IMR-90 (cell line): ENCODE data around the gene CYFIP1. TPM values are rescaled to one million over a fixed set of nuclear protein-coding genes. Genes with fewer than 3 reads are reported as not detected.
A peak's percentile ranks its signal among the peaks of the same experiment; 100 is the strongest.

ENCODE experiments used
- ATAC-seq: fragments of 200-7000 bp; cut with Tn5 transposase; 2 replicates; pipeline ENCODE4 v1.9.1; 2020; ENCODE audit warnings: low read depth, mild to moderate bottlenecking, moderate library complexity
- BruUV-seq: library from RNA; stranded (reverse); fragments of 400-500 nt; replicated peaks from 2 replicates; lab custom pipeline; 2021; lab: Mats Ljungman, UMichigan
- CTCF ChIA-PET: fragments of 300-600 bp; formaldehyde crosslinking; extraction: SDS; loops from one replicate; lab custom pipeline; 2021; ENCODE audit warnings: antibody characterized with exemption; lab: Yijun Ruan, JAX
- POLR2A ChIA-PET: fragments of 300-600 bp; sonication (Branson Sonifier 250); formaldehyde crosslinking; loops from one replicate; lab custom pipeline; 2022; ENCODE audit warnings: antibody characterized with exemption; ENCODE audit not compliant: unreplicated experiment; lab: Charles Lee
- DNase-seq: peaks from one replicate; pipeline ENCODE4 v3.0.0; 2013
- H2AFZ ChIP-seq: replicated peaks from 2 replicates; pipeline ENCODE3; 2013; ENCODE audit warnings: low read length, mild to moderate bottlenecking; ENCODE audit not compliant: poor library complexity
- H2AK5ac ChIP-seq: 2 replicates; pipeline ENCODE4 v1.6.1; 2013; ENCODE audit warnings: low read depth, low read length, inconsistent platforms
- H2AK9ac ChIP-seq: replicated peaks from 2 replicates; pipeline ENCODE3; 2013; ENCODE audit warnings: mild to moderate bottlenecking, low read depth, low read length, moderate library complexity; ENCODE audit not compliant: poor library complexity
- H2BK120ac ChIP-seq: 2 replicates; pipeline ENCODE4 v1.6.1; 2013; ENCODE audit warnings: low read depth, low read length, inconsistent platforms
- H2BK15ac ChIP-seq: 3 replicates; pipeline ENCODE4 v1.6.1; 2013; ENCODE audit warnings: low read depth, low read length, inconsistent platforms
- H2BK20ac ChIP-seq: 2 replicates; pipeline ENCODE4 v1.6.1; 2013; ENCODE audit warnings: low read depth, mild to moderate bottlenecking, inconsistent platforms, low read length, moderate library complexity
- H2BK5ac ChIP-seq: 2 replicates; pipeline ENCODE4 v1.6.1; 2013; ENCODE audit warnings: mild to moderate bottlenecking, low read depth, low read length, inconsistent platforms; ENCODE audit not compliant: poor library complexity, severe bottlenecking
- H3K14ac ChIP-seq: replicated peaks from 2 replicates; pipeline ENCODE4 v1.6.1; 2013; ENCODE audit warnings: low read depth, low read length, inconsistent platforms
- H3K18ac ChIP-seq: 2 replicates; pipeline ENCODE4 v1.6.1; 2013; ENCODE audit warnings: low read depth, low read length, control low read depth
- H3K23ac ChIP-seq: 2 replicates; pipeline ENCODE4 v1.6.1; 2013; ENCODE audit warnings: low read depth, low read length, inconsistent platforms
- H3K27ac ChIP-seq: 2 replicates; pipeline ENCODE4 v1.5.1; 2013; ENCODE audit warnings: mild to moderate bottlenecking, control low read depth, low read length; ENCODE audit not compliant: insufficient read depth
- H3K27me3 ChIP-seq: 2 replicates; pipeline ENCODE4 v1.6.1; 2013; ENCODE audit warnings: low read length; ENCODE audit not compliant: control insufficient read depth, insufficient read depth
- H3K36me3 ChIP-seq: 2 replicates; pipeline ENCODE4 v1.6.1; 2013; ENCODE audit warnings: low read length, mixed read lengths; ENCODE audit not compliant: control insufficient read depth, insufficient read depth
- H3K4ac ChIP-seq: 2 replicates; pipeline ENCODE4 v1.6.1; 2013; ENCODE audit warnings: low read depth, low read length, inconsistent platforms
- H3K4me1 ChIP-seq: 2 replicates; pipeline ENCODE4 v1.6.1; 2013; ENCODE audit warnings: low read length, mixed read lengths; ENCODE audit not compliant: control insufficient read depth, insufficient read depth
- H3K4me2 ChIP-seq: 2 replicates; pipeline ENCODE4 v1.6.1; 2013; ENCODE audit warnings: low read depth, mild to moderate bottlenecking, control low read depth, low read length, moderate library complexity
- H3K4me3 ChIP-seq: 2 replicates; pipeline ENCODE4 v1.5.1; 2013; ENCODE audit warnings: low read depth, mild to moderate bottlenecking, control low read depth, low read length, moderate library complexity; ENCODE audit not compliant: insufficient read depth
- H3K56ac ChIP-seq: 2 replicates; pipeline ENCODE4 v1.6.1; 2013; ENCODE audit warnings: low read length, inconsistent platforms; ENCODE audit not compliant: insufficient read depth; ENCODE audit errors: extremely low read depth
- H3K79me1 ChIP-seq, 2 experiments: 2 replicates each; pipeline ENCODE4 v1.6.1; 2013; ENCODE audit warnings: low read length in 2 of 2, inconsistent platforms in 1 of 2, low read depth in 1 of 2
- H3K9ac ChIP-seq: 2 replicates; pipeline ENCODE4 v1.6.1; 2013; ENCODE audit warnings: low read depth, low read length, control low read depth
- H3K9me1 ChIP-seq: 2 replicates; pipeline ENCODE4 v1.6.1; 2013; ENCODE audit warnings: low read length, inconsistent platforms; ENCODE audit not compliant: insufficient read depth
- H3K9me3 ChIP-seq: 2 replicates; pipeline ENCODE4 v1.6.1; 2013; ENCODE audit warnings: low read length; ENCODE audit not compliant: control insufficient read depth, insufficient read depth
- H4K20me1 ChIP-seq: 2 replicates; pipeline ENCODE4 v1.6.1; 2013; ENCODE audit warnings: low read length, inconsistent platforms; ENCODE audit not compliant: insufficient read depth
- H4K5ac ChIP-seq: 2 replicates; pipeline ENCODE4 v1.6.1; 2013; ENCODE audit warnings: mild to moderate bottlenecking, low read depth, low read length, control low read depth
- H4K8ac ChIP-seq, 2 experiments: 2 replicates each; pipeline ENCODE4 v1.6.1; 2013; ENCODE audit warnings: low read depth in 2 of 2, low read length in 2 of 2, control low read depth in 1 of 2, inconsistent platforms in 1 of 2
- H4K91ac ChIP-seq: 2 replicates; pipeline ENCODE4 v1.6.1; 2013; ENCODE audit warnings: low read depth, low read length, inconsistent platforms; ENCODE audit not compliant: insufficient read depth
- CEBPB ChIP-seq: IDR thresholded peaks from 2 replicates; pipeline ENCODE4 v1.6.1; 2012; ENCODE audit warnings: low read depth, low read length, improper control_type of control experiment
- CHD1 ChIP-seq: IDR thresholded peaks from 2 replicates; pipeline ENCODE4 v1.6.1; 2012; ENCODE audit warnings: low read depth, low read length, improper control_type of control experiment
- FOS ChIP-seq: fragments of 150-350 bp; IDR thresholded peaks from 2 replicates; pipeline ENCODE4 v1.6.1; 2016; ENCODE audit warnings: low read depth, low read length
- MAFK ChIP-seq: IDR thresholded peaks from 2 replicates; pipeline ENCODE4 v1.6.1; 2012; ENCODE audit warnings: low read depth, low read length, improper control_type of control experiment
- MAZ ChIP-seq: IDR thresholded peaks from 2 replicates; pipeline ENCODE4 v1.6.1; 2012; ENCODE audit warnings: low read depth, mild to moderate bottlenecking, low read length, improper control_type of control experiment, moderate library complexity, borderline replicate concordance
- MXI1 ChIP-seq: IDR thresholded peaks from 2 replicates; pipeline ENCODE4 v1.6.1; 2012; ENCODE audit warnings: low read depth, mild to moderate bottlenecking, low read length, moderate library complexity, borderline replicate concordance
- RAD21 ChIP-seq: IDR thresholded peaks from 2 replicates; pipeline ENCODE4 v1.6.1; 2012; ENCODE audit warnings: low read length, improper control_type of control experiment
- RCOR1 ChIP-seq: IDR thresholded peaks from 2 replicates; pipeline ENCODE4 v1.6.1; 2012; ENCODE audit warnings: mild to moderate bottlenecking, low read length, improper control_type of control experiment; ENCODE audit not compliant: insufficient replicate concordance
- RFX5 ChIP-seq: IDR thresholded peaks from 2 replicates; pipeline ENCODE4 v1.8.0; 2012; ENCODE audit warnings: low read depth, mild to moderate bottlenecking, low read length, moderate library complexity
- SMC3 ChIP-seq: fragments of 150-350 bp; IDR thresholded peaks from 2 replicates; pipeline ENCODE4 v1.6.1; 2016; ENCODE audit warnings: low read depth, mild to moderate bottlenecking, antibody characterized with exemption, low read length, moderate library complexity
- WGBS, 2 experiments: methylation state at CpG; one replicate each; pipeline versions ENCODE4 v1.1.5 to v1.1.7; 2013; ENCODE audit warnings: missing lambda C conversion rate in 2 of 2; ENCODE audit not compliant: insufficient read length in 1 of 2; ENCODE audit errors: extremely low coverage in 2 of 2; 5-methylcytosine and 5-hydroxymethylcytosine counted together
- dilution Hi-C: fragments of 300-500 bp; cut with HindIII; formaldehyde crosslinking; loops from one replicate; pipeline ENCODE4 v1.14.3; 2018; ENCODE audit warnings: low sequenced_read_pairs; ENCODE audit not compliant: unreplicated experiment
- in situ Hi-C: fragments of 300-500 bp; cut with MboI; formaldehyde crosslinking; loops from 3 replicates; pipeline ENCODE4 v1.14.3; 2019; ENCODE audit warnings: low sequenced_read_pairs, inconsistent platforms, mixed read lengths
- intact Hi-C: fragments of 100-400 bp; cut with micrococcal nuclease; formaldehyde crosslinking; loops from 2 replicates; pipeline ENCODE4 v1.10.0; 2022
- polyA plus RNA-seq, 3 experiments: library from polyadenylated mRNA; depleted of rRNA; stranded (reverse); fragments of >200 nt; gene quantifications; 2 replicates each; pipeline ENCODE4 v1.2.3, GENCODE V29; 2012; ENCODE audit warnings: low replicate concordance in 1 of 3
- total RNA-seq: library from RNA; depleted of rRNA; stranded (reverse); fragments of >200 nt; gene quantifications from 2 replicates; pipeline ENCODE4 v1.2.3, GENCODE V29; 2012
- TF ChIP-seq, protein P1 (sequence below): conservative IDR thresholded peaks from 2 replicates; pipeline ENCODE4 v1.5.1; 2012; ENCODE audit warnings: mild to moderate bottlenecking, low read depth, low read length, improper control_type of control experiment
- TF ChIP-seq, protein P2 (sequence below): fragments of 150-350 bp; IDR thresholded peaks from 2 replicates; pipeline ENCODE4 v1.6.1; 2016; ENCODE audit warnings: low read depth, mild to moderate bottlenecking, low read length, moderate library complexity, borderline replicate concordance

Gene CYFIP1
- total and polyA plus RNA-seq, 2 of the 4 experiments (the other 2 are of a cell fraction) = 58.4 to 163 TPM

DNA sequence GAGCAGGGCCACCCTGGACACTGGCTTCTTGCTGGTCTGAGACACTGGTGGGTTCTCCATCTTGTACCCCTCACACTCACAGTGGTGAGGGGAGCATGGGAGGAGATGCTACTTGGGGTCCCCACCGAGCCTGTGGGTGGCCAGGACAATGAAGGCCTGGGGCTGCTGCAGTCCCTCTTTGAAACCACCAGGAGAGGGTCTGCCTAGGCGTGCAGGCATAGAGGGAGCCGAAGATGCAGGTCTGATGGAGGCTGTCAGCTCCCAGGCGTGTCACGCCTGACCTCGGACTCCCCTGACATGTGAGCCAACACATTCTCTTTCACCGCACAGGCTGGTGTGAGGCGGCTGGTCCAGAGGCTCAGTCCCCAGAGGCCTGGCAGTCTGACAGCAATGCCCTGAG is 102.6 kb downstream of the CYFIP1 start (continued):
- TF ChIP-seq, protein P1, sequence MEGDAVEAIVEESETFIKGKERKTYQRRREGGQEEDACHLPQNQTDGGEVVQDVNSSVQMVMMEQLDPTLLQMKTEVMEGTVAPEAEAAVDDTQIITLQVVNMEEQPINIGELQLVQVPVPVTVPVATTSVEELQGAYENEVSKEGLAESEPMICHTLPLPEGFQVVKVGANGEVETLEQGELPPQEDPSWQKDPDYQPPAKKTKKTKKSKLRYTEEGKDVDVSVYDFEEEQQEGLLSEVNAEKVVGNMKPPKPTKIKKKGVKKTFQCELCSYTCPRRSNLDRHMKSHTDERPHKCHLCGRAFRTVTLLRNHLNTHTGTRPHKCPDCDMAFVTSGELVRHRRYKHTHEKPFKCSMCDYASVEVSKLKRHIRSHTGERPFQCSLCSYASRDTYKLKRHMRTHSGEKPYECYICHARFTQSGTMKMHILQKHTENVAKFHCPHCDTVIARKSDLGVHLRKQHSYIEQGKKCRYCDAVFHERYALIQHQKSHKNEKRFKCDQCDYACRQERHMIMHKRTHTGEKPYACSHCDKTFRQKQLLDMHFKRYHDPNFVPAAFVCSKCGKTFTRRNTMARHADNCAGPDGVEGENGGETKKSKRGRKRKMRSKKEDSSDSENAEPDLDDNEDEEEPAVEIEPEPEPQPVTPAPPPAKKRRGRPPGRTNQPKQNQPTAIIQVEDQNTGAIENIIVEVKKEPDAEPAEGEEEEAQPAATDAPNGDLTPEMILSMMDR = no peak

DNA sequence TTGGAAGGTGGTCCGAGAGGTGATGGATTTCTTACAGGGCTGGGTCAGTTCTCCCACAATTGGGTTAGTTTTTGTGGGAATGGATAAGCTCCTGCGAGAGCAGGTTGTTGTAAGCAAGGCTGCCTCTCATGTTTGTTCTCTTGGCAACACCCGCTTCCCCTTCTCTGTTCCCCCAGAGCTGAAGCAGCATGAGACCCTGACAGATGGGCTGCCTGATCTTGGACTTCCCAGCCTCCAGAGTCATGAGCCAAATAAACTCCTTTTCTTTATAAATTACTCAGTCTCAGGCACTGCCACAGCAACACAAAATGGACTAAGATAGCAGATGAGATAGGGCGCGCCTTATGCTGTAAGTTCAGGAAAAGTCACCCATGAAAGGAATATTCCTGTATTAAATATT is 103.1 kb downstream of the CYFIP1 start:
- peaks cover 18 to 38% of the 10 kb centered on the region in 2 experiments for H3K79me1 ChIP-seq
- intact Hi-C loops = no loop called here
- H3K4me3 ChIP-seq = no peak overlapping the region
- H3K9ac ChIP-seq = no peak overlapping the region
- no peak overlapping the region for H4K8ac ChIP-seq
- DNase-seq = no peak
- BruUV-seq = no TSS peak
- H2AK5ac ChIP-seq = 0 out of 2 replicates have a peak overlapping the region, but pooled peaks have one; percentile 24
- dilution Hi-C loops = no loop called here
- no peak overlapping the region for H3K18ac ChIP-seq
- H3K27ac ChIP-seq = no peak overlapping the region
- no peak overlapping the region for H3K4ac ChIP-seq
- peaks cover 3% of the 10 kb centered on the region; the same call in 1 of the 2 replicates for H3K9me3 ChIP-seq
- POLR2A ChIA-PET = interaction anchor here (0.6 kb wide), 1 partner anchor 37 kb away, joined by 4 read pairs; no protein-coding TSS in a partner anchor
- no peak overlapping the region for H3K23ac ChIP-seq
- no peak overlapping the region for H2BK20ac ChIP-seq
- no peak overlapping the region for H2AK9ac ChIP-seq
- WGBS, 2 experiments = 100% methylated on average over 1 of the region's 5 CpGs; no CpG with 5 or more reads in 1 of the 2 experiments
- H3K56ac ChIP-seq = no peak overlapping the region
- ATAC-seq = no peak
- H2AFZ ChIP-seq = no peak overlapping the region
- H3K36me3 ChIP-seq = peaks cover 63% of the 10 kb centered on the region
- H3K14ac ChIP-seq = no peak overlapping the region
- H2BK15ac ChIP-seq = no peak overlapping the region
- in situ Hi-C loops = no loop called here
- H4K20me1 ChIP-seq = peaks cover 21% of the 10 kb centered on the region; the same call in 1 of the 2 replicates
- CTCF ChIA-PET = no interaction called here
- no peaks in the 10 kb centered on the region for H3K27me3 ChIP-seq
- H3K9me1 ChIP-seq = peaks cover 37% of the 10 kb centered on the region
- no peak overlapping the region for H4K91ac ChIP-seq
- no peak overlapping the region for H4K5ac ChIP-seq
- H2BK5ac ChIP-seq = no peak overlapping the region
- peaks cover 10% of the 10 kb centered on the region for H3K4me1 ChIP-seq
- no peak overlapping the region for H3K4me2 ChIP-seq
- H2BK120ac ChIP-seq = no peak overlapping the region
- no peak for TF ChIP-seq RCOR1
- TF ChIP-seq SMC3 = no peak
- TF ChIP-seq MAZ = no peak
- TF ChIP-seq, protein P2, sequence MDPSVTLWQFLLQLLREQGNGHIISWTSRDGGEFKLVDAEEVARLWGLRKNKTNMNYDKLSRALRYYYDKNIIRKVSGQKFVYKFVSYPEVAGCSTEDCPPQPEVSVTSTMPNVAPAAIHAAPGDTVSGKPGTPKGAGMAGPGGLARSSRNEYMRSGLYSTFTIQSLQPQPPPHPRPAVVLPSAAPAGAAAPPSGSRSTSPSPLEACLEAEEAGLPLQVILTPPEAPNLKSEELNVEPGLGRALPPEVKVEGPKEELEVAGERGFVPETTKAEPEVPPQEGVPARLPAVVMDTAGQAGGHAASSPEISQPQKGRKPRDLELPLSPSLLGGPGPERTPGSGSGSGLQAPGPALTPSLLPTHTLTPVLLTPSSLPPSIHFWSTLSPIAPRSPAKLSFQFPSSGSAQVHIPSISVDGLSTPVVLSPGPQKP = no peak
- no peak for TF ChIP-seq FOS
- no peak for TF ChIP-seq CHD1
- no peak for TF ChIP-seq RAD21
- no peak for TF ChIP-seq MAFK
- TF ChIP-seq RFX5 = no peak
- TF ChIP-seq MXI1 = no peak
- TF ChIP-seq, protein P1 = no peak
- no peak for TF ChIP-seq CEBPB
